Endodermal cell (in vitro differentiated cells): ENCODE measurements around the gene PADI4. TPM values are rescaled to one million over a fixed set of nuclear protein-coding genes. Genes with fewer than 3 reads are reported as not detected.

Experiments used
- DNase-seq: peaks from one replicate; pipeline ENCODE4 v3.0.0-alpha.2; 2017
- H3K27ac ChIP-seq: 2 replicates; pipeline ENCODE4 v1.5.1; 2013; ENCODE audit warnings: mild to moderate bottlenecking, low read depth, low read length, moderate library complexity
- H3K27me3 ChIP-seq: 2 replicates; pipeline ENCODE4 v1.6.1; 2013; ENCODE audit warnings: mild to moderate bottlenecking, low read length, moderate library complexity; ENCODE audit not compliant: insufficient read depth, control insufficient read depth, poor library complexity, severe bottlenecking
- H3K36me3 ChIP-seq: 2 replicates; pipeline ENCODE4 v1.7.0; 2013; ENCODE audit warnings: mild to moderate bottlenecking, low read length, moderate library complexity; ENCODE audit not compliant: control insufficient read depth, insufficient read depth
- H3K4me1 ChIP-seq: one replicate; pipeline ENCODE4 v1.7.0; 2013; ENCODE audit warnings: low read length; ENCODE audit not compliant: control insufficient read depth, insufficient read depth
- H3K4me3 ChIP-seq: 2 replicates; pipeline ENCODE4 v1.5.1; 2013; ENCODE audit warnings: mild to moderate bottlenecking, low read length, moderate library complexity
- H3K9ac ChIP-seq: 2 replicates; pipeline ENCODE4 v1.6.1; 2013; ENCODE audit warnings: mild to moderate bottlenecking, low read length, moderate library complexity; ENCODE audit not compliant: poor library complexity, severe bottlenecking; ENCODE audit errors: extremely low read depth
- H3K9me3 ChIP-seq: 2 replicates; pipeline ENCODE4 v1.6.1; 2013; ENCODE audit warnings: mild to moderate bottlenecking, low read length, moderate library complexity; ENCODE audit not compliant: control insufficient read depth
- H3K27ac Mint-ChIP-seq: 2 replicates; pipeline ENCODE4 v1.8.0; 2020; ENCODE audit warnings: mixed read lengths
- H3K27me3 Mint-ChIP-seq: 2 replicates; pipeline ENCODE4 v1.8.0; 2021; ENCODE audit warnings: mild to moderate bottlenecking, mixed read lengths; ENCODE audit not compliant: insufficient read depth
- H3K36me3 Mint-ChIP-seq: 2 replicates; pipeline ENCODE4 v1.8.0; 2020; ENCODE audit warnings: low read depth, mixed read lengths
- H3K4me1 Mint-ChIP-seq: 2 replicates; pipeline ENCODE4 v1.8.0; 2020; ENCODE audit warnings: mixed read lengths
- H3K4me3 Mint-ChIP-seq: 2 replicates; pipeline ENCODE4 v1.8.0; 2020; ENCODE audit warnings: mild to moderate bottlenecking, moderate library complexity, mixed read lengths
- H3K9me3 Mint-ChIP-seq: 2 replicates; pipeline ENCODE4 v1.8.0; 2020; ENCODE audit warnings: mild to moderate bottlenecking, mixed read lengths
- CTCF ChIP-seq: fragments of 200-600 bp; sonication (generic); conservative IDR thresholded peaks from 2 replicates; pipeline ENCODE4 v1.5.0; 2021; ENCODE audit warnings: antibody characterized with exemption, mild to moderate bottlenecking
- WGBS, 2 experiments: methylation state at CpG; one replicate each; pipeline versions ENCODE4 v1.1.5 to v1.1.7; 2013; ENCODE audit warnings: missing lambda C conversion rate in 2 of 2, mixed read lengths in 1 of 2; ENCODE audit not compliant: insufficient coverage in 1 of 2, insufficient read length in 1 of 2; 5-methylcytosine and 5-hydroxymethylcytosine counted together
- total RNA-seq, 2 donors: library from RNA; stranded (reverse); fragmentation: NEBNext Ultra II Directional in 1 of 2; extraction: Animal tissue kit (Norgen Biotek cat#: 25700) in 1 of 2; gene quantifications; 2 replicates in 1 of 2; 3 replicates in 1 of 2; pipeline ENCODE4 v1.2.1, GENCODE V29; 2021

Gene PADI4
- total RNA-seq, 2 donors from 2014 or later = not detected

GRCh38 chr1:17315542-17316130 lies 7.6 kb downstream of the PADI4 start:
- Histone ChIP-seq H3K9me3 (peaks cover 10% of the 10 kb centered on the region), H3K4me1 (no peaks in the 10 kb centered on the region), H3K36me3 (no peaks in the 10 kb centered on the region), H3K4me3 (no peak overlapping the region), H3K27me3 (no peaks in the 10 kb centered on the region), H3K9ac (no peak overlapping the region), H3K27ac (no peak overlapping the region)
- Mint-ChIP-seq H3K36me3 (no peaks in the 10 kb centered on the region), H3K27ac (no peak overlapping the region), H3K9me3 (peaks cover 10% of the 10 kb centered on the region), H3K27me3 (peaks cover 3% of the 10 kb centered on the region), H3K4me1 (no peaks in the 10 kb centered on the region), H3K4me3 (no peak overlapping the region)
- no peak for TF ChIP-seq CTCF
- peak; percentile 75 for DNase-seq
- 15 to 56% methylated on average over 3 to 7 of the region's 7 CpGs for WGBS, 2 experiments

GRCh38 chr1:17316704-17317103 lies 8.7 kb downstream of the PADI4 start:
- Mint-ChIP-seq H3K36me3 (no peaks in the 10 kb centered on the region), H3K4me1 (no peaks in the 10 kb centered on the region), H3K27me3 (peaks cover 3% of the 10 kb centered on the region), H3K9me3 (peaks cover 11% of the 10 kb centered on the region), H3K4me3 (no peak overlapping the region), H3K27ac (no peak overlapping the region)
- H3K9ac ChIP-seq = no peak overlapping the region
- H3K4me1 ChIP-seq = no peaks in the 10 kb centered on the region
- H3K36me3 ChIP-seq = no peaks in the 10 kb centered on the region
- H3K27ac ChIP-seq = no peak overlapping the region
- WGBS, 2 experiments = 75 to 83% methylated on average over 5 to 9 of the region's 9 CpGs
- H3K27me3 ChIP-seq = no peaks in the 10 kb centered on the region
- no peak for TF ChIP-seq CTCF
- no peak overlapping the region for H3K4me3 ChIP-seq
- DNase-seq = no peak
- peaks cover 10% of the 10 kb centered on the region for H3K9me3 ChIP-seq

GRCh38 chr1:17318262-17318661 lies 10.3 kb downstream of the PADI4 start:
- Histone ChIP-seq H3K9ac (no peak overlapping the region), H3K9me3 (peaks cover 10% of the 10 kb centered on the region), H3K36me3 (no peaks in the 10 kb centered on the region), H3K27me3 (no peaks in the 10 kb centered on the region), H3K4me3 (no peak overlapping the region), H3K4me1 (no peaks in the 10 kb centered on the region), H3K27ac (no peak overlapping the region)
- peaks cover 11% of the 10 kb centered on the region for H3K9me3 Mint-ChIP-seq
- no peak overlapping the region for H3K4me3 Mint-ChIP-seq
- H3K27me3 Mint-ChIP-seq = peaks cover 3% of the 10 kb centered on the region
- DNase-seq = peak; percentile 41
- no peak overlapping the region for H3K27ac Mint-ChIP-seq
- no peak for TF ChIP-seq CTCF
- H3K4me1 Mint-ChIP-seq = no peaks in the 10 kb centered on the region
- 78 to 88% methylated on average over 6 of the region's 6 CpGs for WGBS, 2 experiments
- H3K36me3 Mint-ChIP-seq = no peaks in the 10 kb centered on the region
